Fibroblast of lung (primary cell): ENCODE results near the gene GABRG3. TPM values are rescaled to one million over a fixed set of nuclear protein-coding genes. Genes with fewer than 3 reads are reported as not detected.

Experiments used
- DNase-seq, 2 donors: peaks; one replicate each; pipeline versions ENCODE4 v3.0.0 to v3.0.0-alpha.2; 2010; ENCODE audit warnings: low read depth in 2 of 2
- H2AFZ ChIP-seq: 2 replicates; pipeline ENCODE4 v1.5.1; 2012; ENCODE audit warnings: low read length, control low read depth, inconsistent platforms
- H3K27ac ChIP-seq: 2 replicates; pipeline ENCODE4 v1.5.1; 2011; ENCODE audit warnings: low read length, control low read depth; ENCODE audit not compliant: insufficient read depth
- H3K27me3 ChIP-seq: 2 replicates; pipeline ENCODE4 v1.5.1; 2011; ENCODE audit warnings: mild to moderate bottlenecking, low read length; ENCODE audit not compliant: control insufficient read depth, insufficient read depth
- H3K36me3 ChIP-seq: 2 replicates; pipeline ENCODE4 v1.5.1; 2011; ENCODE audit warnings: low read length; ENCODE audit not compliant: control insufficient read depth, insufficient read depth
- H3K4me1 ChIP-seq: 2 replicates; pipeline ENCODE4 v1.5.1; 2011; ENCODE audit warnings: low read length; ENCODE audit not compliant: control insufficient read depth, insufficient read depth; ENCODE audit errors: extremely low read depth
- H3K4me2 ChIP-seq: 2 replicates; pipeline ENCODE4 v1.5.1; 2011; ENCODE audit warnings: low read length, control low read depth; ENCODE audit not compliant: insufficient read depth; ENCODE audit errors: extremely low read depth
- H3K4me3 ChIP-seq, 4 experiments: fragments of 200-600 bp in 1 of 4; sonication (generic) in 1 of 4; replicated peaks in 1 of 4; 2 replicates each; pipeline ENCODE4 v1.5.1; 2011 to 2016; ENCODE audit warnings: low read length in 4 of 4, low read depth in 3 of 4, mild to moderate bottlenecking in 3 of 4, control low read depth in 2 of 4, inconsistent platforms in 1 of 4, mixed read lengths in 1 of 4; ENCODE audit not compliant: insufficient read depth in 1 of 4; ENCODE audit errors: control extremely low read depth in 1 of 4
- H3K79me2 ChIP-seq: 2 replicates; pipeline ENCODE4 v1.5.1; 2012; ENCODE audit warnings: mild to moderate bottlenecking, low read length, inconsistent platforms; ENCODE audit not compliant: control insufficient read depth, insufficient read depth
- H3K9ac ChIP-seq: 2 replicates; pipeline ENCODE4 v1.5.1; 2011; ENCODE audit warnings: mild to moderate bottlenecking, low read length, control low read depth; ENCODE audit not compliant: insufficient read depth
- H3K9me3 ChIP-seq: 2 replicates; pipeline ENCODE4 v1.5.1; 2012; ENCODE audit warnings: low read depth, low read length; ENCODE audit not compliant: control insufficient read depth, insufficient read depth
- H4K20me1 ChIP-seq: 2 replicates; pipeline ENCODE4 v1.5.1; 2011; ENCODE audit warnings: low read length; ENCODE audit not compliant: control insufficient read depth, insufficient read depth; ENCODE audit errors: extremely low read depth
- EZH2 ChIP-seq: IDR thresholded peaks from 2 replicates; pipeline ENCODE4 v1.5.1; 2012; ENCODE audit warnings: low read length, control low read depth, mild to moderate bottlenecking; ENCODE audit errors: missing control alignments
- polyA plus RNA-seq, 2 donors: library from polyadenylated mRNA; depleted of rRNA in 1 of 2; stranded (reverse) in 1 of 2; unstranded in 1 of 2; fragments of >200 nt; gene quantifications; 2 replicates each; pipeline ENCODE4 v1.2.1, GENCODE V29; 2011 to 2012; ENCODE audit warnings: missing spikeins in 1 of 2
- total RNA-seq: library from RNA; depleted of rRNA; stranded (reverse); fragments of >200 nt; gene quantifications from 2 replicates; pipeline ENCODE4 v1.2.1, GENCODE V29; 2014
- TF ChIP-seq, protein P1 (sequence below), 2 donors: IDR thresholded peaks in 1 of 2; conservative IDR thresholded peaks in 1 of 2; 1 replicate in 1 of 2; 2 replicates in 1 of 2; pipeline ENCODE4 v1.5.1; 2011 to 2012; ENCODE audit warnings: low read length in 2 of 2, control low read depth in 1 of 2, inconsistent platforms in 1 of 2, low read depth in 1 of 2, mild to moderate bottlenecking in 1 of 2

GABRG3 gene
- total and polyA plus RNA-seq, 2 donors (not counting 1 experiment from before 2014, with no cell fraction given): not detected

DNA sequence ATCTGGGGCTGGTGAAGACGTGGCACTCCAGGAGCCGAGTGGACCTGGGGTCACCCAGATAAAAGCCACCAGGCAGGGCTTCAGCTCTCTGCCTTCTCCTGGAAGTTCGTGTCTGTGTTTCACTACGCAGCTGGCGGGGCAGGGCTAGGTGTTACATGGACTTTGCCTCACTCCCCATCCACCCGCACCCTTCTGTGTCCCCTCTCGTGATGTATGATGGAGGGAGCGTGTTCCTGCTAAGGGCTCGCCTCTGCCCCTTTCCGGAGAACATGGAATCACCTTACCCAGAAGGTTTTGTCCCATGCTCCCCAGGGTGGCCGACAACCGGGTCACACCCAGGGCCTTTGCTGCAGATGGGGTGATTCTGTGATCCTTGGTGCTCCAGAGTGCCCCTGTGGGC lies 96.2 kb downstream of the GABRG3 start:
- Histone ChIP-seq H3K36me3 (no peaks in the 10 kb centered on the region), H3K4me3 (no peak overlapping the region), H4K20me1 (no peaks in the 10 kb centered on the region), H3K9ac (no peak overlapping the region), H2AFZ (no peak overlapping the region), H3K27ac (no peak overlapping the region), H3K9me3 (no peaks in the 10 kb centered on the region), H3K4me1 (no peaks in the 10 kb centered on the region), H3K79me2 (no peaks in the 10 kb centered on the region), H3K27me3 (no peaks in the 10 kb centered on the region), H3K4me2 (no peak overlapping the region)
- no peak for DNase-seq
- TF ChIP-seq, protein P1, sequence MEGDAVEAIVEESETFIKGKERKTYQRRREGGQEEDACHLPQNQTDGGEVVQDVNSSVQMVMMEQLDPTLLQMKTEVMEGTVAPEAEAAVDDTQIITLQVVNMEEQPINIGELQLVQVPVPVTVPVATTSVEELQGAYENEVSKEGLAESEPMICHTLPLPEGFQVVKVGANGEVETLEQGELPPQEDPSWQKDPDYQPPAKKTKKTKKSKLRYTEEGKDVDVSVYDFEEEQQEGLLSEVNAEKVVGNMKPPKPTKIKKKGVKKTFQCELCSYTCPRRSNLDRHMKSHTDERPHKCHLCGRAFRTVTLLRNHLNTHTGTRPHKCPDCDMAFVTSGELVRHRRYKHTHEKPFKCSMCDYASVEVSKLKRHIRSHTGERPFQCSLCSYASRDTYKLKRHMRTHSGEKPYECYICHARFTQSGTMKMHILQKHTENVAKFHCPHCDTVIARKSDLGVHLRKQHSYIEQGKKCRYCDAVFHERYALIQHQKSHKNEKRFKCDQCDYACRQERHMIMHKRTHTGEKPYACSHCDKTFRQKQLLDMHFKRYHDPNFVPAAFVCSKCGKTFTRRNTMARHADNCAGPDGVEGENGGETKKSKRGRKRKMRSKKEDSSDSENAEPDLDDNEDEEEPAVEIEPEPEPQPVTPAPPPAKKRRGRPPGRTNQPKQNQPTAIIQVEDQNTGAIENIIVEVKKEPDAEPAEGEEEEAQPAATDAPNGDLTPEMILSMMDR (conservative IDR thresholded peaks at IDR 0.05 in 1 of 2, IDR thresholded peaks at IDR 0.05 in 1 of 2; ENCODE audit: low read depth in 1 of 2, low read length in 2 of 2): no peak

DNA sequence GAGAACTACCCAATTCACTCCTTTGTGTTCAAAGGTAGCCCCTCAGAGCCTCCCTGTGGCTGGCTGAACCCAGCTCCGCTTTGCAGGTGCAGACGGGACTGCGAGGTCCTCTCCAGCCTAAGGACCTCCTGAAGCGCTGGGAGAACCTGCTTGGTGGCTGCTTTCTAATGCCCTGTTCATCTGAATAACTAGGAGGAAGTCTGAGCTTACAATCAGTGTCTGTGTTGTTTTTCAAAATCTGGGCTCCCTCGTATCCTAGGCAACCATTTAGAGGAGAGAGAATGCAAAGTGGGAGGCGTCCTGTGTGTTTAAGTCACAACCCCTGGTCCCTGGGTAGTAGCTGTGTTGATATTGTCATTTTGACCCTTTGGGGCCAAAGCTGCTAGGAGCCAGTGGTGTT lies 99.9 kb downstream of the GABRG3 start:
- H3K4me1 ChIP-seq: no peaks in the 10 kb centered on the region
- no peak overlapping the region for H3K27ac ChIP-seq
- H2AFZ ChIP-seq: no peak overlapping the region
- no peak overlapping the region for H3K4me3 ChIP-seq
- H4K20me1 ChIP-seq: no peaks in the 10 kb centered on the region
- no peak overlapping the region for H3K9ac ChIP-seq
- TF ChIP-seq, protein P1 (conservative IDR thresholded peaks at IDR 0.05 in 1 of 2, IDR thresholded peaks at IDR 0.05 in 1 of 2; ENCODE audit: low read depth in 1 of 2, low read length in 2 of 2): no peak
- TF ChIP-seq EZH2: no peak
- H3K79me2 ChIP-seq: no peaks in the 10 kb centered on the region
- no peaks in the 10 kb centered on the region for H3K27me3 ChIP-seq
- H3K36me3 ChIP-seq: no peaks in the 10 kb centered on the region
- H3K4me2 ChIP-seq: no peak overlapping the region
- H3K9me3 ChIP-seq: no peaks in the 10 kb centered on the region
- DNase-seq: no peak

DNA sequence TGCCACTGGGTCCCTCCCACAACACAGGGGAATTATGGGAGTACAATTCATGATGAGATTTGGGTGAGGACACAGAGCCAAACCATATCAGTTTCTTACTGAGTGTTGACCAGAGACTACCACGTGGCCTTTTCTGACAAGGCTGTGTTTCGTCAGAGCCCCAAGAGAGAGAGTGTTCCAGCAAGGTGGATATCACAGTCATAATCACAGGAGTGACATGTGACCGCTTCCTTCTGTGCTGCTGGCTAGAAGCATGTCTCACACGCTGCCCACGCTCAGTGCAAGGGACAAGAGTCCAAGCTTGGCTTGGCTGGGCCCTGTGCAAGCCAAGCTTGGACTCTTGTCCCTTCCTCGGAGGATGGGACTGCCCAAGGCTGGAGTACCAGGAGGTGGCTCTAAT lies 103.2 kb downstream of the GABRG3 start:
- Histone ChIP-seq H4K20me1 (no peaks in the 10 kb centered on the region), H3K36me3 (no peaks in the 10 kb centered on the region), H3K27ac (no peak overlapping the region), H3K4me3 (no peak overlapping the region), H3K9me3 (no peaks in the 10 kb centered on the region), H3K4me1 (no peaks in the 10 kb centered on the region), H2AFZ (no peak overlapping the region), H3K79me2 (no peaks in the 10 kb centered on the region), H3K27me3 (no peaks in the 10 kb centered on the region), H3K4me2 (no peak overlapping the region), H3K9ac (no peak overlapping the region)
- TF ChIP-seq, protein P1 (conservative IDR thresholded peaks at IDR 0.05 in 1 of 2, IDR thresholded peaks at IDR 0.05 in 1 of 2; ENCODE audit: low read depth in 1 of 2, low read length in 2 of 2): no peak
- no peak for TF ChIP-seq EZH2
- DNase-seq: no peak
